ENCODE measurements around the gene ANKRD18A. TPM values are rescaled to one million over a fixed set of nuclear protein-coding genes. Genes with fewer than 3 reads are reported as not detected.

ANKRD18A gene
- total RNA-seq, 1 experiment from 2014 or later = 14.4 TPM

GRCh38 chr9:38656896-38657295 lies 36.5 kb upstream of the ANKRD18A start:
- no CpG with 5 or more reads among the region's 5 CpGs for WGBS (ENCODE audit: extremely low coverage, insufficient read length, low lambda C conversion rate)
- Histone ChIP-seq H4K91ac (ENCODE audit: insufficient read length, low read depth, low read length) (no peak overlapping the region), H2AFZ (ENCODE audit: low read length) (no peak overlapping the region), H3K9ac (ENCODE audit: extremely low read depth, insufficient read length, low read length) (no peak overlapping the region), H3K4me2 (ENCODE audit: insufficient read depth, insufficient read length, low read length) (no peak overlapping the region), H3K27ac (ENCODE audit: insufficient read length, low read depth, low read length) (no peak overlapping the region), H2BK12ac (ENCODE audit: insufficient read length, low read depth, low read length) (no peak overlapping the region), H2AK5ac (ENCODE audit: insufficient read length, low read length) (no peak overlapping the region), H4K8ac (replicated peaks; ENCODE audit: insufficient read length, low read depth, low read length) (no peak overlapping the region), H4K20me1 (ENCODE audit: control insufficient read depth, insufficient read depth, insufficient read length) (no peaks in the 10 kb centered on the region), H3K56ac (ENCODE audit: insufficient read length, low read depth, low read length) (no peak overlapping the region), H3T11ph (ENCODE audit: low read length) (no peak overlapping the region), H3K23ac (ENCODE audit: insufficient read length, low read depth, low read length) (no peak overlapping the region), H2BK5ac (ENCODE audit: insufficient read length, low read length) (no peak overlapping the region), H2BK20ac (ENCODE audit: low read depth, low read length, poor library complexity, severe bottlenecking) (no peak overlapping the region), H3K18ac (ENCODE audit: insufficient read length, low read depth, low read length) (no peak overlapping the region), H3K79me1 (ENCODE audit: insufficient read depth, low read depth, low read length, poor library complexity, severe bottlenecking) (no peaks in the 10 kb centered on the region), H2BK15ac (ENCODE audit: low read depth, low read length) (no peak overlapping the region), H2BK120ac (ENCODE audit: low read depth, low read length, poor library complexity, severe bottlenecking) (no peak overlapping the region), H3K23me2 (ENCODE audit: insufficient read length, low read depth, low read length, poor library complexity, severe bottlenecking) (no peaks in the 10 kb centered on the region), H3K9me3 (ENCODE audit: control insufficient read depth, low read depth, low read length) (no peaks in the 10 kb centered on the region), H3K4me1 (ENCODE audit: insufficient read depth, low read length) (no peaks in the 10 kb centered on the region), H3K79me2 (ENCODE audit: insufficient read depth, low read length) (no peaks in the 10 kb centered on the region), H4K5ac (ENCODE audit: insufficient read length, low read depth, low read length) (no peak overlapping the region), H3K14ac (ENCODE audit: insufficient read depth, low read length) (no peak overlapping the region), H3K4ac (ENCODE audit: low read depth, low read length) (no peak overlapping the region), H3K27me3 (ENCODE audit: insufficient read depth, low read length) (no peaks in the 10 kb centered on the region)
- no peak for DNase-seq
- Mint-ChIP-seq H3K4me3 (no peak overlapping the region), H3K4me1 (no peaks in the 10 kb centered on the region), H3K27ac (no peak overlapping the region), H3K27me3 (ENCODE audit: low read depth) (no peaks in the 10 kb centered on the region), H3K36me3 (ENCODE audit: insufficient read depth in 1 of 3, low read depth in 3 of 3) (no peaks in the 10 kb centered on the region), H3K9me3 (no peaks in the 10 kb centered on the region)
- no peak for TF ChIP-seq CTCF (conservative IDR thresholded peaks at IDR 0.05)

All from H9 (cell line).